DMS153 treated with DMSO at 0.1 percent for 48 hours (cell line): ENCODE measurements around the gene NDUFS8.

Source experiments
- DNase-seq: peaks from one replicate; lab custom pipeline; 2025; ENCODE audit not compliant: unreplicated experiment; lab: John Stamatoyannopoulos, UW

The NDUFS8 gene

DNA sequence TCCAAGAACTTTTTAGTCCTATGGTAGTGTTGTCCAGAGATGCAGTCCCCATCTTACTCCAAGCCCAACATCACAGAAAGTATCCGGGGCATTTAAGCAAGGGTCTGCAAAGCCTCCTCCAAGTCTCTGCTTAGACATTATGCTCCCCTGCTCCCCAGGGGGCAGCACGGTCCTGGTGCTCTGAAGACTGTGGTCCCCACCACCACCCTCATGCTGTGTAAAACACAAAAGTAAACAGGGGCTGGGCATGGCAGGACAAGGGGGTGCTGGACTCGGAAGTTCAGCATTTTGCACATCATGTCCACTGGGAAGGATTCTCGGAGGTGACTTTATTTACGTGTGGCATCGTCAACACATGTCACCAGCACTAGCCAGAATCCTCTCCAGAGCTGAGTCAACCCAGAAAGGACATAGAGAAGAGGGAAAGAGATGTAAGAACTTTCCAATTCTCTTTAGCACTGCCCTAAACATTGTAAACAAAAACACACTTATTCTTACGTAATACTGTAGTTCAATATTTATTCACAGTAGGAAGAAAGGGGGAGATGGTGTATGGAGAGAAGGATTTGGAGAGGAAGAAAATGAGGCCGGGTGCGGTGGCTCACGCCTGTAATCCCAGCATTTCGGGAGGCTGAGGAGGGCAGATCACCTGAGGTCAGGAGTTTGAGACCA, 46.0 kb downstream of the NDUFS8 start:
- no peak for DNase-seq

DNA sequence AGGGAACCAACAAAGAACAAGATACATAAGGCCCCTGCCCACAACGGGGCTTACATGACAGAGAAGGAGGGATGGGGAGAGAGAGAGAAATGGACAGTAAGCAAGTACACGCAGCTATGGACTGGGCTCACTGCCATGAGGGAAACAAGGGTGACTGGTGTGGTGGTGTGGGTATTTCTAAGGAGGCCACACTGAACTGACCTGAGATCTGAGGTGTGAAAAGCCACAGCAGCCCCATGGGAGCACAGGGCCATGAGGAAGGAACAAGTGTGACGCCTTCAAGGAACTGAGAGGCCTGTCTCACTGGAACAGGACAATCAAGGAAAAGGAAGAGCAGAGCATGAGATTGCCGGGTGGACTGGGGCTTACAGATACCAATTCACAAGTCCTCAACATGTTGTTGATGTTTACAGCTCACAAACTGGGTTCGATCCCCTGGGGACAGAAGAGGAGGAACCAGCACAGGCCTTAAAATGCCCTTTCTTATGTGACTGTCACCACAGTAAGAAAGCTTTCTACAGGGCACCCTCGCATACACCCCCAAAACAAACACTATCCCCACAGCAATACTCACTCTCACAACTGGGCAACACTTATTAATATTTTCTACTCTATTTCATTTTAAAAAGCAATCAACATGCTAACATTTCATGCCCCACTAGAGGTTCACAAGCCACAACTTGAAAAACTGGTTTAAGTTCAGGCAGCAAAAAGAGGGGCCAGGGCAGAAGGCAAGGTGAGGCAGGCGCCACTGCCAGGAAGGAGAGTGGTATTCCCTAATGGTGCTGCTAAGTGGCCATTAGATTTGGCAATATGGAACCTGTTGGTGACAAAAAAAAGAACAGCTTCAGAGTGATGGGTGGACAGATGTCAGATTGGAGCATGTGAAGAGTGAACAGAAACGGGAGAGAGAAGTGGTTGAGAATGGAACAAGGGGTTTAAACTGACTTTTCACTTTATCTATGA, 47.4 kb downstream of the NDUFS8 start:
- DNase-seq, result no peak

DNA sequence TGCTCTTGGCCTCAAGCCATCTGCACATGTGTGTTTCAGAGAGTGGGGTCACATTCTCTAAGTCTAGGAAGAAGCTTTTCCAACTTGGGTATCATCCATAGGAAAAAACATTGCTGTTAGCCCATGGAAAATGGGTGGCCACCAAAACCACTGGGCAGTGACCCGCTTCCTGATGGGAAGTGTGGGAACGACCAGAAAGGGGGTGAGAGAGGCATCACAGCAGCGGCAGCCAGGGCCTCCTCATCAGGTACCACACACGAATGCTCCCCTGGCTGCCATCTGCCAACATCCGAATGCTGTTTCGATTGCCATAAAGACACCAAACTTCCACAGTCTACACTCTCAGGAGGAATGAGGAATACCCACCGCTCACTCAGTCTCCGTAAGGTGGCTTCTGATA, 50.4 kb downstream of the NDUFS8 start:
- no peak for DNase-seq

DNA sequence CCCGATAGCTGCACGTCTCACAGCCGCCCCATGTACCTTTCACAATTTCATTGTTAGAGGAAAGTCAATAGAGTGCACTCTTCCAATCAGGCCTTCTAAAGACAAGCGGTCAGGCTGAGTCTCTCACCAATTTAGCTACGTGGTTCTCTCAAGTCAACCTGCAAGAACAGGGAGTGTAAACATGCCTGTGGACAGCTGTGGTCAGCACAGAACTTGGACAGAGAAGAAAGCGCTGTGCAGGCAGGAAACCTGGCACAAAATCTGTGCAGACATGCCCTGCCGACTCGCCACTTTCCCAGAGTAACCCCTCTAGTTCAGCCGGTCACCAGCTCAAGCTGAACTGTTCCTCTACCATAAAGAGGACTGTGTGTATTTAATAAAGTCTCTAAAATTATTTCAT, 51.2 kb downstream of the NDUFS8 start:
- DNase-seq, result no peak

GRCh38 chr11:68082481-68082880, 52.0 kb downstream of the NDUFS8 start:
- no peak for DNase-seq

- DNase-seq, result no peak
Observed at GRCh38 chr11:68083517-68083916, 53.0 kb downstream of the NDUFS8 start.
